Measurements from ENCODE around the gene BRMS1. TPM values are rescaled to one million over a fixed set of nuclear protein-coding genes. Genes with fewer than 3 reads are reported as not detected.
A peak's percentile ranks its signal among the peaks of the same experiment; 100 is the strongest.

The BRMS1 gene
- total RNA-seq, 1 experiment from 2014 or later = 93.5 TPM

DNA sequence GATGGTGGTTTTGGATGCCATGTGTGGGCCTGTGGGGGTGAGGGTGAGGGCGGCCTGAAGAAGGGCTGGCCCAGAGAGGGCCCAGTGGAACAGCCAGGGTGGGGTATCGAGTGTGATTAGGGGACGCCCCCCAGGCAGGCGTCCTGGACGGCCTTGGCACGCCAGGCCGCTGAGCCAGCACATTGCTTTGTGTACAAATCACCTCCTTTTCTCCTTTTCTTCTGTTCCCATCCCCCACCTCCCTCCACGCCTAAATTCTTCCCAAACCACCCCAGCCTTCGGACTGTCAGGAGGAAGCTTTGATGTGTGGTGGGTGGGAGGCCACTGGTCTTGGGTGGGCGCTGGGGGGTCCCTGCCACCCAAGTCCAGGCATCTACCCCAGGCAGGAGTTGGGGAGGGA, 20.2 kb downstream of the BRMS1 start:
- H3K36me3 ChIP-seq (ENCODE audit: insufficient read depth, low read length, poor library complexity, severe bottlenecking) = no peaks in the 10 kb centered on the region
- ChIA-PET POLR2A (ENCODE audit: low non-redundant PET) (no interaction called here), CTCF (no interaction called here)
- H3K27ac ChIP-seq (ENCODE audit: low read depth, low read length, poor library complexity, severe bottlenecking) = peak overlapping the region; percentile 50
- no peaks in the 10 kb centered on the region for H3K9me3 ChIP-seq (ENCODE audit: low read depth, low read length, poor library complexity, severe bottlenecking)
- no TSS peak for BruUV-seq (replicated peaks)
- no peaks in the 10 kb centered on the region for H3K27me3 ChIP-seq (replicated peaks; ENCODE audit: insufficient read depth, low read depth, low read length, poor library complexity)
- H3K4me3 ChIP-seq (ENCODE audit: low read depth, low read length, poor library complexity, severe bottlenecking) = no peak overlapping the region
- TF ChIP-seq CTCF (conservative IDR thresholded peaks at IDR 0.05; ENCODE audit: low read depth, low read length) = no peak
- no peak for TF ChIP-seq EZH2 (IDR thresholded peaks at IDR 0.05; ENCODE audit: borderline replicate concordance, low read depth, low read length, poor library complexity, severe bottlenecking)
- intact Hi-C loops (cut with micrococcal nuclease; ENCODE audit: unreplicated experiment) = loop anchor here (5.0 kb wide), 1 partner anchor 102 kb away; no protein-coding TSS in a partner anchor
- H3K4me1 ChIP-seq (ENCODE audit: insufficient read depth, low read length, poor library complexity, severe bottlenecking) = peaks cover 24% of the 10 kb centered on the region
- no peak for DNase-seq (ENCODE audit: low spot score)

DNA sequence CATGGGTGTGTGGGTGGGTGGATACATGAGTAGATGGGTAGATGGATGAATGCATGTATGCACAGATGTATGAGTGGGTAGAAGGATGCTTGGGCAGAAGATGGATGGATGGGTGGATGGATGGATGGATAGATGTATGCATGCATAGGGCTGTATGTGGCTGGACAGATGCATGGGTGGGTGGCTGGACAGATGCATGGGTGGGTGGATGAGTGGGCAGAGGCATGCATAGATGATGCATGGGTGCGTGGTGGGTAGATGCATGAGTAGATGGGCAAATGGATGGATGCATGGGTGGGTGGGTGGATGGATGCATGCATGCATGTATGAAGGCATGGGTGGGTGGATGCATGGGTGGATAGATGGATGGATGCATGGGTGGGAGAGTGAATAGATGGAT, 21.2 kb downstream of the BRMS1 start:
- Histone ChIP-seq H3K36me3 (ENCODE audit: insufficient read depth, low read length, poor library complexity, severe bottlenecking) (no peaks in the 10 kb centered on the region), H3K4me1 (ENCODE audit: insufficient read depth, low read length, poor library complexity, severe bottlenecking) (peaks cover 29% of the 10 kb centered on the region), H3K27ac (ENCODE audit: low read depth, low read length, poor library complexity, severe bottlenecking) (no peak overlapping the region), H3K27me3 (replicated peaks; ENCODE audit: insufficient read depth, low read depth, low read length, poor library complexity) (no peaks in the 10 kb centered on the region), H3K9me3 (ENCODE audit: low read depth, low read length, poor library complexity, severe bottlenecking) (no peaks in the 10 kb centered on the region), H3K4me3 (ENCODE audit: low read depth, low read length, poor library complexity, severe bottlenecking) (no peak overlapping the region)
- ChIA-PET POLR2A (ENCODE audit: low non-redundant PET) (no interaction called here), CTCF (no interaction called here)
- BruUV-seq (replicated peaks) = no TSS peak
- intact Hi-C loops (cut with micrococcal nuclease; ENCODE audit: unreplicated experiment) = no loop called here
- no peak for DNase-seq (ENCODE audit: low spot score)
- no peak for TF ChIP-seq EZH2 (IDR thresholded peaks at IDR 0.05; ENCODE audit: borderline replicate concordance, low read depth, low read length, poor library complexity, severe bottlenecking)
- no peak for TF ChIP-seq CTCF (conservative IDR thresholded peaks at IDR 0.05; ENCODE audit: low read depth, low read length)

DNA sequence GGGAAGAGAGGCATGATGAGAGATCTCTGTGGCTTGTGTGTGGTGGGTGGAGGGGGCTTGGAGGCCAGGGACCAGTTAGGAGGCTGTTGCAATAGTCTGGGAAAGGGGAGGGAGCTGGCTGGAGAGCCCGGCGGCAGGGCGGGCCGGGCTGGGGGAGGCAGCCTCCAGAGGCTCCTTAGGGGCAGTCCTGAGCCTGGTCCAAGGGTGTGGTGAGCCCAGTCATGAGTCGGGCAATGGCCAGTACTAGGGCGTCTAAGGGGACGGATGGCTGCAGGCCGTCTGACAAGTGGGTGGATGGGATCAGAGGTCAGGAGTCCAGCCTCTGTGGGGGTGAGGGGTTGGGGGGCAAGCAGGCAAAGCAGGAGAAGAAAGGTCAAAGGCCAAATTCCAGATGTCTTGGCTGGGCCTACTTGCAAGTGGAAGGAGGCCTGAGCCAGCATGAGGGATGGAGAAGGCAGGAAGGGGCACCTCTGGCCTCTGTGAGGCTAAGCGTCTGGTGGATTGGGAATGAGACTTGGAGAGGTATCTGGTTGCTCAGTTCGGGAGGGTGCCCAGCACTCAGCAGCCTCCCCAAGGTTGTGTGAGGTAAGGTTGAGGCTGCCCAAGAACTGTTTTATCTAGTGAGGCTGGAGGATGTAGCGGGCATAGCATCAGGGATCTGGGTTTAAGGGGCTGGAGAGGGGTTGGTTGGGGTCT, 22.0 kb downstream of the BRMS1 start:
- POLR2A ChIA-PET (ENCODE audit: low non-redundant PET) = no interaction called here
- TF ChIP-seq EZH2 (IDR thresholded peaks at IDR 0.05; ENCODE audit: borderline replicate concordance, low read depth, low read length, poor library complexity, severe bottlenecking) = no peak
- no peak for TF ChIP-seq CTCF (conservative IDR thresholded peaks at IDR 0.05; ENCODE audit: low read depth, low read length)
- Histone ChIP-seq H3K27me3 (replicated peaks; ENCODE audit: insufficient read depth, low read depth, low read length, poor library complexity) (no peaks in the 10 kb centered on the region), H3K4me1 (ENCODE audit: insufficient read depth, low read length, poor library complexity, severe bottlenecking) (peaks cover 31% of the 10 kb centered on the region), H3K27ac (ENCODE audit: low read depth, low read length, poor library complexity, severe bottlenecking) (peak overlapping the region; percentile 56), H3K9me3 (ENCODE audit: low read depth, low read length, poor library complexity, severe bottlenecking) (no peaks in the 10 kb centered on the region), H3K4me3 (ENCODE audit: low read depth, low read length, poor library complexity, severe bottlenecking) (no peak overlapping the region), H3K36me3 (ENCODE audit: insufficient read depth, low read length, poor library complexity, severe bottlenecking) (no peaks in the 10 kb centered on the region)
- no peak for DNase-seq (ENCODE audit: low spot score)
- intact Hi-C loops (cut with micrococcal nuclease; ENCODE audit: unreplicated experiment) = no loop called here
- CTCF ChIA-PET = interaction anchor here (1.5 to 2.0 kb wide), 2 partner anchors 10 to 11 kb away, joined by 4 to 12 read pairs; no protein-coding TSS in a partner anchor
- no TSS peak for BruUV-seq (replicated peaks)
